Heart left ventricle (tissue), 16 donors: ENCODE results near the gene PLBD2. TPM values are rescaled to one million over a fixed set of nuclear protein-coding genes. Genes with fewer than 3 reads are reported as not detected.

Experiments used
- ATAC-seq, 4 donors: fragments of 200-7000 bp; cut with Tn5 transposase; one replicate each; pipeline ENCODE4 v1.9.1; 2020 to 2022; ENCODE audit warnings: moderate library complexity in 4 of 4, mild to moderate bottlenecking in 3 of 4, moderate number of reproducible peaks in 1 of 4
- DNase-seq, 5 donors: peaks; one replicate each; pipeline ENCODE4 v3.0.0-alpha.2; 2020
- H3K27ac ChIP-seq, 12 donors: fragments of 200-600 bp; sonication (generic) in 4 of 12; one replicate each; pipeline versions ENCODE4 v1.5.0 to v1.8.0; 2016 to 2022; ENCODE audit warnings: mild to moderate bottlenecking in 2 of 12
- H3K27me3 ChIP-seq, 9 donors: fragments of 200-600 bp; sonication (generic) in 2 of 9; one replicate each; pipeline versions ENCODE4 v1.5.1 to v1.8.0; 2016 to 2022; ENCODE audit warnings: mild to moderate bottlenecking in 3 of 9
- H3K36me3 ChIP-seq, 9 donors: fragments of 200-600 bp; sonication (generic) in 2 of 9; one replicate each; pipeline versions ENCODE4 v1.5.0 to v1.8.0; 2018 to 2022; ENCODE audit warnings: mild to moderate bottlenecking in 2 of 9
- H3K4me1 ChIP-seq, 12 donors: fragments of 200-600 bp; sonication (generic) in 4 of 12; one replicate each; pipeline versions ENCODE4 v1.5.0 to v1.8.0; 2016 to 2022; ENCODE audit warnings: mild to moderate bottlenecking in 3 of 12
- H3K4me3 ChIP-seq, 12 donors: fragments of 200-600 bp; sonication (generic) in 4 of 12; one replicate each; pipeline versions ENCODE4 v1.5.0 to v1.8.0; 2017 to 2022; ENCODE audit warnings: mild to moderate bottlenecking in 9 of 12, moderate library complexity in 4 of 12
- H3K9me3 ChIP-seq, 12 donors: fragments of 200-600 bp; sonication (generic) in 4 of 12; one replicate each; pipeline versions ENCODE4 v1.5.0 to v1.8.0; 2016 to 2022; ENCODE audit warnings: mild to moderate bottlenecking in 1 of 12
- CTCF ChIP-seq, 12 donors: fragments of 200-600 bp; sonication (generic) in 4 of 12; IDR thresholded peaks; one replicate each; pipeline versions ENCODE4 v1.5.0 to v1.8.0; 2018 to 2022; ENCODE audit warnings: antibody characterized with exemption in 12 of 12, mild to moderate bottlenecking in 5 of 12
- POLR2A ChIP-seq, 2 donors: fragments of 450-650 bp; IDR thresholded peaks; one replicate each; pipeline ENCODE4 v1.6.1; 2017; ENCODE audit warnings: antibody characterized with exemption in 2 of 2, mild to moderate bottlenecking in 2 of 2, moderate library complexity in 2 of 2
- WGBS, 4 donors: extraction: QIAGEN DNeasy Blood & Tissue Kit in 2 of 4; methylation state at CpG; one replicate each; pipeline versions ENCODE4 v1.1.5 to v1.1.7; 2013 to 2018; 5-methylcytosine and 5-hydroxymethylcytosine counted together
- intact Hi-C, 10 donors: fragments of 100-400 bp; cut with DNase I; formaldehyde crosslinking; loops; one replicate each; pipeline versions ENCODE4 v1.11.1 to v1.14.2; 2022
- polyA plus RNA-seq, 2 donors: library from polyadenylated mRNA; stranded (reverse); fragments of 200-250 nt; gene quantifications; one replicate each; pipeline ENCODE4 v1.2.3, GENCODE V29; 2013
- total RNA-seq, 9 donors: library from RNA; depleted of rRNA in 2 of 9; stranded (reverse); fragments of >200 nt in 2 of 9; fragmentation: NEBNext Ultra II Directional in 3 of 9; extraction: Animal tissue kit (Norgen Biotek cat#: 25700) in 3 of 9; gene quantifications; one replicate each; pipeline versions ENCODE4 v1.1.0 to v1.2.4, GENCODE V29; 2016 to 2023
- donor health status: ischemic (EF 13 %, LVEDD 7.1; RV severe dilation, severe dysfunction).
- donor health status: healthy with polysubstance abuse.
- donor health status: DM: no; HTN: yes; CAD: no.
- donor health status: DM: no; HTN: no; CAD: no.
- donor health status: ischemic (EF 25% LVEDD 6.9; RV normal size, moderate dysfunction).
- donor health status: ischemic (EF 25% LVEDD 5.7; RV mildly dilated, moderate dysfunction).
- donor health status: healthy.
- donor health status: DM: yes; HTN: yes; CAD: no.
- donor health status: ischemic (EF 35%, LVEDD 5.7; RV mildly dilated, moderate dysfunction).
- donor health status: nonischemic (EF 11% LVEDD 7.7; RV severe dilation, severe dysfunction).
- donor health status: DM: yes; HTN: yes; CAD: no.
- donor health status: PGD.
- donor health status: ischemic (EF 29% LVEDD 5.4; RV normal size, mild dysfunction).
- donor health status: nonischemic (EF 23%, LVEDD 6.1; RV moderate dilation, normal function).

PLBD2 gene
- total and polyA plus RNA-seq, 11 donors, result 15.6 to 66.6 (median 31.8) TPM

DNA sequence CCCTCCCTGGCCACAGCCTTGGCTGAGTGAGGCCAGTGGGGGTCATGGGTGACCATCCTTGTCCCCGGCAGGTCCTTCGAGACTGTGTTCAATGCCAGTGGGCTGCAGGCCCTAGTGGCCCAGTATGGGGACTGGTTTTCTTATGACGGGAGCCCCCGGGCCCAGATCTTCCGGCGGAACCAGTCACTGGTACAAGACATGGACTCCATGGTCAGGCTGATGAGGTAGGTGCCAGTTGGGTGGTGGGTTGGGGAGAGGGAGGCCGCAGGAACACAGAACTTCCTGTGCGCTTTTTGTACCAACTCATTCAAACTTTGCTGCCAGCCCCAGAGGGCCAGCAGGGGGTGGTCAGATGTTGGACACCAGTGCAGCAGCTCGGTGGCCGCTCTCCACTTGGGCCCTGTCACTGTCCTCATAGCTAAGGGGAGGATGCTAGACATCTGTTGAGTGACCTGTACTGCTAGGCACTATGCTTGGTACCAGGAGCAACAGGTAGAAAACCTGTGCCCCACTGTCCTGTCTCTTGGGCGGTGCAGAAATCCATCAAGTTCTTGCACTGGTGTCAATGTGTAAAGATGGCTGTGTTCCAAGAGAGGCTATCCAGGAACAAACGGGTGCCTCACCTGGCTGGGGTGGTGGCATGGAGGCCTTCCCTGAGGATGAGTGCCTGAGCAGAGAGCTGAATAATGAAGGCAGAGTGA, 28.6 kb downstream of the PLBD2 start:
- ATAC-seq (no peak), DNase-seq (no peak)
- no peak for TF ChIP-seq POLR2A (IDR thresholded peaks at IDR 0.05)
- TF ChIP-seq CTCF (IDR thresholded peaks at IDR 0.05), result no peak
- H3K9me3 ChIP-seq, result no peaks in the 10 kb centered on the region
- no peaks in the 10 kb centered on the region for H3K4me1 ChIP-seq
- intact Hi-C loops, result no loop called here
- H3K36me3 ChIP-seq, result peaks cover 0 to 88% (median 68%) of the 10 kb centered on the region in 9 donors
- no peak overlapping the region for H3K27ac ChIP-seq
- WGBS, 4 donors, result 96 to 98% (median 97%) methylated on average over 6 to 12 of the region's 12 CpGs
- H3K4me3 ChIP-seq, result no peak overlapping the region
- H3K27me3 ChIP-seq, result no peaks in the 10 kb centered on the region

DNA sequence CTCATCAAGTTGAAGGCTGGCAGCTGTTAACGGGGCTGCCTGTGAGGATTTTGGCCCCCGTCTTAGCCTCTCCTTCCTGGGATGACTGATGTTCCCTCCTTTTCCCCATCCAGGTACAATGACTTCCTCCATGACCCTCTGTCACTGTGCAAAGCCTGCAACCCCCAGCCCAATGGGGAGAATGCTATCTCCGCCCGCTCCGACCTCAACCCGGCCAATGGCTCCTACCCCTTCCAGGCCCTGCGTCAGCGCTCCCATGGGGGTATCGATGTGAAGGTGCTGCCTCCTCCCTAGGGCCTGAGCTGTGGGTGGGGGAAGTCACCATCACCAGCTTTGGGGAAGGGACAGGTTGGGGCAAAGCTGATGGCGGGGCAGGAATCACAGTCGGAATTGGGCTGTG, 29.2 kb downstream of the PLBD2 start:
- DNase-seq (no peak), ATAC-seq (no peak)
- Histone ChIP-seq H3K27me3 (no peaks in the 10 kb centered on the region), H3K4me1 (no peaks in the 10 kb centered on the region), H3K36me3 (peaks cover 0 to 83% (median 64%) of the 10 kb centered on the region in 9 donors), H3K4me3 (no peak overlapping the region), H3K27ac (no peak overlapping the region), H3K9me3 (no peaks in the 10 kb centered on the region)
- intact Hi-C loops, result no loop called here
- no peak for TF ChIP-seq POLR2A (IDR thresholded peaks at IDR 0.05)
- TF ChIP-seq CTCF (IDR thresholded peaks at IDR 0.05), result no peak
- 96 to 99% (median 97%) methylated on average over 11 of the region's 11 CpGs for WGBS, 4 donors

DNA sequence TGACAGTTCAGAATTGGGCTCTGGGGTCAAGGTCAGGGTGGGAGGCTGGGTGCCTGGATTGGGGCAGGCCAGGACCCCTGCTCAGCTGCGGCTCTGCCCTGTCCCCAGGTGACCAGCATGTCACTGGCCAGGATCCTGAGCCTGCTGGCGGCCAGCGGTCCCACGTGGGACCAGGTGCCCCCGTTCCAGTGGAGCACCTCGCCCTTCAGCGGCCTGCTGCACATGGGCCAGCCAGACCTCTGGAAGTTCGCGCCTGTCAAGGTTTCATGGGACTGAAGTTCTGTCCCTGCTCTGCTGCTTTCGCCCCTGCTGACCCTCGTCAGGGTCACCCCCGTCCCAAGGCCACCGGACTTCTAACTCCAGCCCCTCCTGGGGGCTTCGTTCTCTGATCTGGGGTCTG, 30.0 kb downstream of the PLBD2 start:
- TF ChIP-seq CTCF (IDR thresholded peaks at IDR 0.05) (no peak), POLR2A (IDR thresholded peaks at IDR 0.05) (no peak)
- DNase-seq (no peak), ATAC-seq (no peak)
- H3K27me3 ChIP-seq, result no peaks in the 10 kb centered on the region
- no peak overlapping the region for H3K4me3 ChIP-seq
- peaks cover 0 to 77% (median 59%) of the 10 kb centered on the region in 9 donors for H3K36me3 ChIP-seq
- no peak overlapping the region for H3K27ac ChIP-seq
- WGBS, 4 donors, result 91 to 96% (median 93%) methylated on average over 6 to 14 of the region's 14 CpGs
- H3K4me1 ChIP-seq, result no peaks in the 10 kb centered on the region
- H3K9me3 ChIP-seq, result no peaks in the 10 kb centered on the region
- intact Hi-C loops, result no loop called here

DNA sequence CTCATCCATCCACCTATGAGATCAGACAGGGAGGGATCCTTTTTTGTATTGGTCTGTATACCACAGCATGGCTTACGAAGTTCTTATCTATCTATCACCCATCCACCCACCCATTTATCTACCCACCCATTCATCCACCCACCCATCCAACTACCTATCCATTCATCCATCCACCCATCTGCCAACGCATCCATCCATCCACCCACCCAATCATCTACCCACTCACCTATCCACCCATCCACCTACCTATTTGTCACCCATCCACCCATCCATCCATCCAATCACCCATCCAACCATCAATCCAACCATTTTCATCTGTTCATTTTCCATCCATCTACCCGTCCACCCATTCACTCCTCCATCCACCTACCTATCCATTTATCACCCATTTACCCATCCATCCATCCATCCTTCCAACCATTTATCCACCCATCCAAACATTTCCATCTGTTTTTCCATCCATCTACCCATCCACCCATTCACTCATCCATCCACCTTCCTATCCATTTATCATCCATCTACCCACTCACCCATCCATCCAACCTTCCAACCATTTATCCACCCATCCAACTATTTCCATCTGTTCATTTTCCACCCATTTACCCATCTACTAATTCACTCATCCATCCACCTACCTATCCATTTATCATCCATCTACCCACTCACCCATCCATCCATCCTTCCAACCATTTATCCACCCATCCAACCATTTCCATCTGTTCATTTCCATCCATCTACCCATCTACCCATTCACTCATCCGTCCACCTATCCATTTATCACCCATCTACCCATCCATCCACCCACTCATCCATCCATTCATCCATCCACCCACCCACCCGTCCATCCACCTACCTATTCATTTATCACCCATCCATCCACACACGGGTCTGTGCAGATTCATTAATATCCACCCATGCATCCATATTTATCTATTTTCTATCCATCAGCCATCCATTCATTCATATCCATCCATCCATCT, 32.0 kb downstream of the PLBD2 start:
- DNase-seq (no peak), ATAC-seq (no peak)
- Histone ChIP-seq H3K27ac (no peak overlapping the region), H3K27me3 (no peaks in the 10 kb centered on the region), H3K4me3 (no peak overlapping the region), H3K36me3 (peaks cover 0 to 57% (median 40%) of the 10 kb centered on the region in 9 donors), H3K9me3 (no peaks in the 10 kb centered on the region), H3K4me1 (no peaks in the 10 kb centered on the region)
- no peak for TF ChIP-seq POLR2A (IDR thresholded peaks at IDR 0.05)
- no peak for TF ChIP-seq CTCF (IDR thresholded peaks at IDR 0.05)
- intact Hi-C loops, result no loop called here
- 85 to 96% (median 93%) methylated on average over 6 of the region's 6 CpGs for WGBS, 4 donors
